Measurements from ENCODE around the gene ROMO1. TPM values are rescaled to one million over a fixed set of nuclear protein-coding genes. Genes with fewer than 3 reads are reported as not detected.

The ROMO1 gene
- total RNA-seq, 1 experiment from 2014 or later: 207 TPM

- H2AFZ ChIP-seq (ENCODE audit: low read length): no peak overlapping the region
- H3K79me2 ChIP-seq (ENCODE audit: insufficient read depth, low read length): peaks cover 75% of the 10 kb centered on the region
- no peak overlapping the region for H2AK5ac ChIP-seq (ENCODE audit: insufficient read length, low read length)
- no peak overlapping the region for H3K18ac ChIP-seq (ENCODE audit: insufficient read length, low read depth, low read length)
- Mint-ChIP-seq H3K4me3 (no peak overlapping the region), H3K4me1 (peaks cover 28 to 35% of the 10 kb centered on the region in 2 experiments), H3K27ac (peak overlapping the region in 1 of 3 experiments; percentile 55; a peak in 1 of 7 replicates), H3K9me3 (no peaks in the 10 kb centered on the region), H3K36me3 (ENCODE audit: insufficient read depth in 1 of 3, low read depth in 3 of 3) (peaks cover 2 to 10% (median 8%) of the 10 kb centered on the region in 3 experiments; a peak in 5 of 7 replicates), H3K27me3 (ENCODE audit: low read depth) (no peaks in the 10 kb centered on the region)
- TF ChIP-seq CTCF (conservative IDR thresholded peaks at IDR 0.05): no peak
- no peak overlapping the region for H2BK5ac ChIP-seq (ENCODE audit: insufficient read length, low read length)
- H4K8ac ChIP-seq (replicated peaks; ENCODE audit: insufficient read length, low read depth, low read length): no peak overlapping the region
- no peak overlapping the region for H2BK15ac ChIP-seq (ENCODE audit: low read depth, low read length)
- no peak overlapping the region for H2BK20ac ChIP-seq (ENCODE audit: low read depth, low read length, poor library complexity, severe bottlenecking)
- no peak overlapping the region for H3K27ac ChIP-seq (ENCODE audit: insufficient read length, low read depth, low read length)
- H4K91ac ChIP-seq (ENCODE audit: insufficient read length, low read depth, low read length): no peak overlapping the region
- H3K14ac ChIP-seq (ENCODE audit: insufficient read depth, low read length): no peak overlapping the region
- H3K27me3 ChIP-seq (ENCODE audit: insufficient read depth, low read length): no peaks in the 10 kb centered on the region
- H3K23me2 ChIP-seq (ENCODE audit: insufficient read length, low read depth, low read length, poor library complexity, severe bottlenecking): no peaks in the 10 kb centered on the region
- H4K5ac ChIP-seq (ENCODE audit: insufficient read length, low read depth, low read length): no peak overlapping the region
- no peak for DNase-seq
- H3K4me1 ChIP-seq (ENCODE audit: insufficient read depth, low read length): no peaks in the 10 kb centered on the region
- H3K9me3 ChIP-seq (ENCODE audit: control insufficient read depth, low read depth, low read length): no peaks in the 10 kb centered on the region
- no CpG with 5 or more reads among the region's 1 CpG for WGBS (ENCODE audit: extremely low coverage, insufficient read length, low lambda C conversion rate)
- no peak overlapping the region for H3K23ac ChIP-seq (ENCODE audit: insufficient read length, low read depth, low read length)
- H4K20me1 ChIP-seq (ENCODE audit: control insufficient read depth, insufficient read depth, insufficient read length): peaks cover 4% of the 10 kb centered on the region
- H3T11ph ChIP-seq (ENCODE audit: low read length): no peak overlapping the region
- H3K56ac ChIP-seq (ENCODE audit: insufficient read length, low read depth, low read length): no peak overlapping the region
- peaks cover 5% of the 10 kb centered on the region for H3K79me1 ChIP-seq (ENCODE audit: insufficient read depth, low read depth, low read length, poor library complexity, severe bottlenecking)
- H3K9ac ChIP-seq (ENCODE audit: extremely low read depth, insufficient read length, low read length): no peak overlapping the region
- H3K4ac ChIP-seq (ENCODE audit: low read depth, low read length): no peak overlapping the region
- H3K4me2 ChIP-seq (ENCODE audit: insufficient read depth, insufficient read length, low read length): no peak overlapping the region
- H2BK120ac ChIP-seq (ENCODE audit: low read depth, low read length, poor library complexity, severe bottlenecking): no peak overlapping the region
- no peak overlapping the region for H2BK12ac ChIP-seq (ENCODE audit: insufficient read length, low read depth, low read length)
Observed at GRCh38 chr20:35657271-35657670, 41.9 kb upstream of the ROMO1 start.

All from H9 (cell line).